ENCODE measurements around the gene RELN.

GRCh38 chr7:103640031-103640779, 349.3 kb downstream of the RELN start:
- TF ChIP-seq CTCF (IDR thresholded peaks at IDR 0.05 in 8 of 11, conservative IDR thresholded peaks at IDR 0.05 in 3 of 11) (no peak), POLR2A (IDR thresholded peaks at IDR 0.05) (no peak), POLR2AphosphoS5 (IDR thresholded peaks at IDR 0.05) (no peak)

Measured in spleen (tissue), 7 donors.